Spleen (tissue), 7 donors: ENCODE data around the gene HNRNPR.

Source experiments
- CTCF ChIP-seq, 11 experiments: fragments of 200-600 bp in 7 of 11; fragments of 450-650 bp in 4 of 11; sonication (generic) in 4 of 11; IDR thresholded peaks in 8 of 11; conservative IDR thresholded peaks in 3 of 11; 1 replicate in 7 of 11; 2 replicates in 4 of 11; pipeline versions ENCODE4 v1.4.0 to v1.8.0; 2016 to 2021; ENCODE audit warnings: antibody characterized with exemption in 11 of 11, inconsistent platforms in 4 of 11, mild to moderate bottlenecking in 1 of 11
- POLR2AphosphoS5 ChIP-seq, 3 donors: sonication (generic); formaldehyde crosslinking; IDR thresholded peaks; one replicate each; pipeline ENCODE4 v1.5.1; 2017; ENCODE audit warnings: antibody characterized with exemption in 3 of 3
- donor health status: DM: no; HTN: no; CAD: no; lungs with moderate emphysema.
- donor health status: DM: no; HTN: no; CAD: no.
- donor health status: DM: no; HTN: no; CAD: no.

GRCh38 chr1:23354245-23354644 is 10.2 kb upstream of the HNRNPR start:
- TF ChIP-seq CTCF (IDR thresholded peaks at IDR 0.05 in 8 of 11, conservative IDR thresholded peaks at IDR 0.05 in 3 of 11) (no peak), POLR2AphosphoS5 (IDR thresholded peaks at IDR 0.05) (no peak)
